Measurements from ENCODE around the gene GPC6.

Gene GPC6

DNA sequence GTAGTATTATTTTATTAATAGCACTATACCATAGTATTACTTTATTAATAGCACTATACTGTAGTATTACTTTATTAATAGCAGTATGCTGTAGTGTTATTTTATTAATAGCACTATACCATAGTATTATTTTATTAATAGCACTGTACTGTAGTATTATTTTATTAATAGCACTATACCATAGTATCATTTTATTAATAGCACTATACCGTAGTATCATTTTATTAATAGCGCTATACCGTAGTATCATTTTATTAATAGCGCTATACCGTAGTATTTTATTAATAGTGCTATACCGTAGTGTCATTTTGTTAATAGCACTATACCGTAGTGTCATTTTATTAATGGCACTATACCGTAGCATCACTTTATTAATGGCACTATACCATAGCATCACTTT lies 191.8 kb downstream of the GPC6 start:
- TF ChIP-seq GATA3 (IDR thresholded peaks at IDR 0.05; ENCODE audit: low read depth, low read length) (no peak), GATA2 (IDR thresholded peaks at IDR 0.05; ENCODE audit: low read depth, low read length) (no peak)

DNA sequence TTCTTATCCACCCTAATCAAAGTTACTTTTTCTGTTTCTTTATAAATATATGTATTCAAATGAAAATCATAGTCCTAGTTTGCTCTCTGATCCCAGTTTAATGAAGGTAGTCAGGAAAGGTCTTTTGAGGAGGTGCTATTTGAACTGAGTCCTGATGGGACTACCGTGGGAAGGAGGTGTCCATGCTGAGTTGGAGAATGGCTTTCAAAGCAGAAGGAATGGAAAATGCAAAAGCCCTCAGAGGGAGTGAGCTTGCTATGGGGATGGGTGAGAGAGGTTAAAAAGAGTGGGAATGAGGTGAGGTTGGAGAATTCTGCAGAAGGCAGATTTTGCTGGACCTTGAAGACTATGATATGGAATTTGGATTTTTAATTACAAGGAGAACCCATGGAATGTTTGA lies 193.6 kb downstream of the GPC6 start:
- TF ChIP-seq GATA3 (IDR thresholded peaks at IDR 0.05; ENCODE audit: low read depth, low read length) (no peak), GATA2 (IDR thresholded peaks at IDR 0.05; ENCODE audit: low read depth, low read length) (no peak)

- TF ChIP-seq GATA2 (IDR thresholded peaks at IDR 0.05; ENCODE audit: low read depth, low read length) (no peak), GATA3 (IDR thresholded peaks at IDR 0.05; ENCODE audit: low read depth, low read length) (no peak)
Measured at GRCh38 chr13:93420887-93421286, 194.3 kb downstream of the GPC6 start.

- no peak for TF ChIP-seq GATA2 (IDR thresholded peaks at IDR 0.05; ENCODE audit: low read depth, low read length)
- no peak for TF ChIP-seq GATA3 (IDR thresholded peaks at IDR 0.05; ENCODE audit: low read depth, low read length)
Measured at GRCh38 chr13:93422980-93423543, 196.5 kb downstream of the GPC6 start.

- TF ChIP-seq GATA2 (IDR thresholded peaks at IDR 0.05; ENCODE audit: low read depth, low read length) (no peak), GATA3 (IDR thresholded peaks at IDR 0.05; ENCODE audit: low read depth, low read length) (no peak)
Measured at GRCh38 chr13:93425411-93425810, 198.8 kb downstream of the GPC6 start.

DNA sequence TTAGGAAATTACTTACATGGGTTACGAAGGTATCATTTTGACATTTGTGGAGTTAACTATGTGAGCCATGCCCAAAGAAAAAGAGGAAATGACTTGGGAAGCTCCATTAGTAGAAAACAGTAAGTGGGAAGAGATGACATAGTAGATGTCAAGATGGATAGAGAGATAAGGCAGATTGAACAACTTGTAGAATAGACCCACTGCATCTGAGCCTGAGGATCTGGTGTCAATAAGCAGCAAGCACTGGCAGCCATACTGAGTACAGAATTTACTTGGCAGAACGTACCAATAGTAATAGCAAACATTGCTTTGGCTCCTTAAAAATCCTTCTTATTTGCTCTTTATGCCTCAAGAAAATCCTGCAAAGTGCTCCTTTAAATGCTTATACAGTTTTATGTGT lies 203.8 kb downstream of the GPC6 start:
- TF ChIP-seq GATA2 (IDR thresholded peaks at IDR 0.05; ENCODE audit: low read depth, low read length) = no peak
- TF ChIP-seq GATA3 (IDR thresholded peaks at IDR 0.05; ENCODE audit: low read depth, low read length) = no peak

DNA sequence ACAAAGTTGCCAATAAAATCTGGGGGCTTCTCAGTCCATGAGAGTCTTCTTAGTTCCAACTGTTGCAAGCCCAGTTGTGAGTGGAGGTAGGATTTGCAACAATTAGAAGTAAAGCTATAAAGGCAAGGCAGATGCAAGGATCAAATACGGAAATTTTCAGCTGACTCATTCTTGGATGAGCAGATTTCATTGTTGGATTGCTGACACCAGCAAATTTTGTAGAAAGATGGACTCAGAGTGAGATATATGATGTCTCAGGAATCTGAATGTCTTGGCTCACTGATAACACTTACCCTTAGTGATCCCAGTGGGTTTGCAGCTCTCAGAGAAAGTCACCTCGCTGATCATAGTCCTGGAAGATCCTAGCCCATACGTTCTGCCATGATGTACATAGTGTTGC lies 209.0 kb downstream of the GPC6 start:
- TF ChIP-seq GATA3 (IDR thresholded peaks at IDR 0.05; ENCODE audit: low read depth, low read length) (no peak), GATA2 (IDR thresholded peaks at IDR 0.05; ENCODE audit: low read depth, low read length) (no peak)

DNA sequence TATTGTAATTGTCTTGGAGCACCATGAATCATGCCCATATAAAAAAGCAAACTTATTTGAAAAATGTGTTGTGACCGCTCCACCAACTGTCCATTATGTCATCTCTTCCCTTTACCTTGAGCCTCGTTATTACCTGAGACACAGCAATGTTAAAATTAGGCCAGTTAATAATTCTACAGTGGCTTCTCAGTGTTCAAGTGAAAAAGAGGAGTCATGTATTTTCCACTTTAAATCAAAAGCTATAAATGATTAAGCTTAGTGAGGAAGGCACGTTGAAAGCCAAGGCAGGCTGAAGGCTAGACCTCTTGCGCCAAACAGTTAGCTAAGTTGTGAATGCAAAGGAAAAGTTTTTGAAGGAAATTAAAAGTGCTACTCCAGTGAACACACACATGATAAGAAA lies 210.5 kb downstream of the GPC6 start:
- no peak for TF ChIP-seq GATA3 (IDR thresholded peaks at IDR 0.05; ENCODE audit: low read depth, low read length)
- no peak for TF ChIP-seq GATA2 (IDR thresholded peaks at IDR 0.05; ENCODE audit: low read depth, low read length)

- TF ChIP-seq GATA2 (IDR thresholded peaks at IDR 0.05; ENCODE audit: low read depth, low read length) = no peak
- TF ChIP-seq GATA3 (IDR thresholded peaks at IDR 0.05; ENCODE audit: low read depth, low read length) = no peak
Measured at GRCh38 chr13:93446238-93446637, 219.6 kb downstream of the GPC6 start.

DNA sequence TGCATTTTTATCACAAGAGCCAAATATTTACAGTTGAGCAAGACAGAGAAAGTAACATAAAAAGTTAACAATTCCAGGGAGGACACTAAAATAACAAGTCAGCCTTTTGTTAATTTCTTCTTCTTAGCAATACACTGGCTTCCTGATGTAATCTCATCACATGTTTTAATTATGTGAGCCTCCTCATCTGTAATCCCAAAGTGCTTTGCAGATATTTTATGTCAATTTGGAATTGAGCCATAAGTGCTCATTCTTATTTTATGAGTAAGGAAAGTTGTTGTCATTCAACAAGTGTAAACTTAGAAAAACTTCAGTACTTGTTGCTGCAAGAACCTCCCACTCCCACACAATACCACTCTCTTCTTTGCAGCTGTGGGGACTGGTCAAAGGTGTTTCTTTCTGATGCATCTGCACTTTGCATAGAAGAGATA lies 223.6 kb downstream of the GPC6 start:
- TF ChIP-seq GATA3 (IDR thresholded peaks at IDR 0.05; ENCODE audit: low read depth, low read length) (no peak), GATA2 (IDR thresholded peaks at IDR 0.05; ENCODE audit: low read depth, low read length) (no peak)

DNA sequence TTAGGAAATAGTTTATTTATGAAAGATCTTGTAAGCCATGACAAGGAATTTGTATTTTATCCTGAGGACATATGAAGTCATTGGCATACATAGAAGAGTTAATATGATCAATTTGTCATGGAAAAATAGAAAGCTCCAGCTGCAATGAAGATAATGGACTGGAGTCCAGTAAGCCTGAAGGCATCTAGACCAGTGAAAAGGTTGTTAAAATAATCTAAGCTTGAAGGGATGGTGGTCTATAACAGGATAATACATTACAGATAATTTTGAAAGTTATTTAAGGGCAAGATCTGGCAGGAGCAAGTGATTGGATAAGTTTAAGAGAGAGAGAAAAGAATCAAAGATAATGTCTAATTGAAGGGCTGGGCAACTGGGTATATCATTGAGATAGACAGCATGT lies 224.2 kb downstream of the GPC6 start:
- no peak; the same call in 1 of the 2 replicates for TF ChIP-seq GATA3 (IDR thresholded peaks at IDR 0.05; ENCODE audit: low read depth, low read length)
- TF ChIP-seq GATA2 (IDR thresholded peaks at IDR 0.05; ENCODE audit: low read depth, low read length) = no peak

- TF ChIP-seq GATA2 (IDR thresholded peaks at IDR 0.05; ENCODE audit: low read depth, low read length) (no peak), GATA3 (IDR thresholded peaks at IDR 0.05; ENCODE audit: low read depth, low read length) (no peak)
Measured at GRCh38 chr13:93455861-93456260, 229.3 kb downstream of the GPC6 start.

DNA sequence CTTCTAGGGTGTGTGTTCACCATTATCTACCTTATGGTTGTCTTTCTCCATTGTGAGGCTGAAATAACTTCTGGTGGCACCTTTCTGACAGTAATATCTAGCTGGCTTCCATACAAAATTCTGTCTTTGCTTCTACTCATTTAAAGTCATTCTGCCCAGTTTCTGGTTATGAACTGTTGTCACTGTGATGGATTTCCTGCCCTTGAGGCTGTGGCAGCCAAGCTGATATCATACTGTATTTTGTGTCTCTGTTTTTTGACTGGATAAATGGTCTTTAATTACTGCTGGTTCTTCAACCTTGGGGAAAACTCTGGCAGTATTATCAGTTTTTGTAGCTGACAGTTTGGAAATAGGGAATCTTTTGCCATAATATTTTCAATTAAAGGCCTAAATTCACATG lies 233.4 kb downstream of the GPC6 start:
- TF ChIP-seq GATA3 (IDR thresholded peaks at IDR 0.05; ENCODE audit: low read depth, low read length) (no peak), GATA2 (IDR thresholded peaks at IDR 0.05; ENCODE audit: low read depth, low read length) (no peak; the same call in 1 of the 2 replicates)

DNA sequence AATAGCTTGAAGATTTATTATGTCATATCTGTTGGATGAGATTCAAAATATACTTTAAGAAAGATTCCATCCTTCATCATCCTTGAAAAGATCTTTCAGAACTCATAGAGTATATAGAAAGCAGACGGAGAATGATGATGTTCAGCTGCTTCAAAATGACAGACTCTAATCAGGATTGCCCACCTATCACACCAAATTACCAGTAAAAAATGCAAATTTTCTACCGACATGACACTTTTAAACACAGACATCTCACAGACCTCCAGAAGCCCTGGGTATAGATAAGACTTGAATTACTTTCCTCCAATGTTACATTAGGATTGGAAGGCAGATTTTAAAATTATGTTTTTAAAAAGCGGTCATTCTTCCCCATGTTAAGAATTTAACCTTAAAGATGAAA lies 235.5 kb downstream of the GPC6 start:
- TF ChIP-seq GATA2 (IDR thresholded peaks at IDR 0.05; ENCODE audit: low read depth, low read length) (peak; percentile 50; the same call in 1 of the 2 replicates), GATA3 (IDR thresholded peaks at IDR 0.05; ENCODE audit: low read depth, low read length) (peak; percentile 75)

- TF ChIP-seq GATA3 (IDR thresholded peaks at IDR 0.05; ENCODE audit: low read depth, low read length) (no peak), GATA2 (IDR thresholded peaks at IDR 0.05; ENCODE audit: low read depth, low read length) (no peak)
Measured at GRCh38 chr13:93466502-93467036, 240.0 kb downstream of the GPC6 start.

DNA sequence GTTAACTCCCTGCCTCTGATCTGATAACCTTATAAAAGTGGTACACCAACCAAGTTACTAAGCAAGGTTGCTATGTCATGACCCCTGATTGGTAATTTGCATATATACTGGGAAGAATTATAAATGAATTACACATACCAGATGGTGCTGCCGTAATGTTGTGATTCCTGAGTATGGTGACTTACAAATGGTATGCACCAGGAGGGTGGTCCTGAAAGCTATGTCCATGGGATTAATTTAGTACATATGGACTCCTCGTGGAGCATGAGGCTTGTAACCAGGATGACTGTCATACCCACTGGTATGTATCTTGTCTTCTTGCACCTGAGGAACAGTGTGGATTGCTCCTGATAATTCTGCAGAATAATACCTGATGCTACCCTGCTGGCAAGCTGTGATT lies 240.6 kb downstream of the GPC6 start:
- TF ChIP-seq GATA2 (IDR thresholded peaks at IDR 0.05; ENCODE audit: low read depth, low read length) (no peak), GATA3 (IDR thresholded peaks at IDR 0.05; ENCODE audit: low read depth, low read length) (no peak)

Measured in SH-SY5Y (cell line).